Liver (tissue), 9 donors: ENCODE data around the gene YIPF5. TPM values are rescaled to one million over a fixed set of nuclear protein-coding genes. Genes with fewer than 3 reads are reported as not detected.

Experiments
- DNase-seq: peaks from one replicate; pipeline ENCODE4 v3.0.0-alpha.2; 2017; ENCODE audit warnings: low spot score
- H3K27ac ChIP-seq, 2 donors: one replicate each; pipeline ENCODE4 v1.7.0; 2013; ENCODE audit warnings: inconsistent platforms in 2 of 2, low read length in 2 of 2, control low read depth in 1 of 2, low read depth in 1 of 2, mild to moderate bottlenecking in 1 of 2
- H3K27me3 ChIP-seq, 4 donors: one replicate each; pipeline versions ENCODE4 v1.6.1 to v1.7.0; 2013; ENCODE audit warnings: low read length in 3 of 4, inconsistent platforms in 1 of 4, mild to moderate bottlenecking in 1 of 4, moderate library complexity in 1 of 4; ENCODE audit not compliant: control insufficient read depth in 4 of 4, insufficient read depth in 4 of 4
- H3K36me3 ChIP-seq, 4 donors: one replicate each; pipeline versions ENCODE4 v1.6.1 to v1.7.0; 2013; ENCODE audit warnings: low read length in 3 of 4, mild to moderate bottlenecking in 3 of 4, low read depth in 1 of 4, moderate library complexity in 1 of 4; ENCODE audit not compliant: control insufficient read depth in 4 of 4, insufficient read depth in 3 of 4
- H3K4me1 ChIP-seq, 4 donors: one replicate each; pipeline versions ENCODE4 v1.6.1 to v1.7.0; 2013; ENCODE audit warnings: low read length in 3 of 4, mild to moderate bottlenecking in 3 of 4, moderate library complexity in 1 of 4; ENCODE audit not compliant: control insufficient read depth in 4 of 4, insufficient read depth in 4 of 4
- H3K4me3 ChIP-seq, 3 donors: one replicate each; pipeline versions ENCODE4 v1.6.1 to v1.7.0; 2013; ENCODE audit warnings: low read length in 3 of 3, control low read depth in 1 of 3, low read depth in 1 of 3, mild to moderate bottlenecking in 1 of 3
- H3K9ac ChIP-seq, 2 donors: one replicate each; pipeline ENCODE4 v1.7.0; 2013; ENCODE audit warnings: low read length in 2 of 2, mild to moderate bottlenecking in 2 of 2, moderate library complexity in 2 of 2, control low read depth in 1 of 2, low read depth in 1 of 2
- H3K9me3 ChIP-seq, 4 donors: one replicate each; pipeline versions ENCODE4 v1.6.1 to v1.7.0; 2013; ENCODE audit warnings: low read length in 3 of 4; ENCODE audit not compliant: control insufficient read depth in 4 of 4
- ATF3 ChIP-seq: IDR thresholded peaks from 2 replicates; pipeline ENCODE4 v1.6.1; 2016; ENCODE audit warnings: antibody characterized with exemption
- CTCF ChIP-seq: fragments of 150-350 bp; IDR thresholded peaks from 2 replicates; pipeline ENCODE4 v1.5.1; 2017; ENCODE audit warnings: improper control_type of control experiment, low read depth, low read length; ENCODE audit not compliant: missing input control
- EGR1 ChIP-seq, 2 donors: IDR thresholded peaks; 2 replicates each; pipeline ENCODE4 v1.6.1; 2016 to 2018; ENCODE audit warnings: antibody characterized with exemption in 2 of 2, low read depth in 2 of 2
- FOXA2 ChIP-seq: IDR thresholded peaks from 2 replicates; pipeline ENCODE4 v1.6.1; 2016; ENCODE audit warnings: antibody characterized with exemption
- GABPA ChIP-seq, 2 donors: IDR thresholded peaks in 1 of 2; conservative IDR thresholded peaks in 1 of 2; 2 replicates each; pipeline ENCODE4 v1.6.1; 2016; ENCODE audit warnings: antibody characterized with exemption in 2 of 2, mild to moderate bottlenecking in 1 of 2, moderate library complexity in 1 of 2
- HNF4A ChIP-seq, 2 donors: conservative IDR thresholded peaks; 2 replicates each; pipeline ENCODE4 v1.6.1; 2016; ENCODE audit warnings: antibody characterized with exemption in 2 of 2, mild to moderate bottlenecking in 2 of 2
- JUND ChIP-seq, 2 donors: IDR thresholded peaks; 2 replicates each; pipeline ENCODE4 v1.6.1; 2016; ENCODE audit warnings: antibody characterized with exemption in 2 of 2
- NR2F2 ChIP-seq: IDR thresholded peaks from 2 replicates; pipeline ENCODE4 v1.6.1; 2016; ENCODE audit warnings: antibody characterized with exemption
- RAD21 ChIP-seq, 2 donors: IDR thresholded peaks; 2 replicates each; pipeline ENCODE4 v1.6.1; 2016; ENCODE audit warnings: antibody characterized with exemption in 2 of 2, mild to moderate bottlenecking in 2 of 2
- RXRA ChIP-seq, 2 donors: IDR thresholded peaks; 2 replicates each; pipeline ENCODE4 v1.6.1; 2017 to 2018; ENCODE audit warnings: antibody characterized with exemption in 2 of 2, mild to moderate bottlenecking in 1 of 2
- TAF1 ChIP-seq: conservative IDR thresholded peaks from 2 replicates; pipeline ENCODE4 v1.6.1; 2016; ENCODE audit warnings: antibody characterized with exemption, mild to moderate bottlenecking
- YY1 ChIP-seq: IDR thresholded peaks from 2 replicates; pipeline ENCODE4 v1.6.1; 2016; ENCODE audit warnings: antibody characterized with exemption, mild to moderate bottlenecking
- ZBTB33 ChIP-seq: IDR thresholded peaks from 2 replicates; pipeline ENCODE4 v1.6.1; 2016; ENCODE audit warnings: antibody characterized with exemption
- WGBS: extraction: QIAGEN DNeasy Blood & Tissue Kit; methylation state at CpG from one replicate; pipeline ENCODE4 v1.1.7; 2013; 5-methylcytosine and 5-hydroxymethylcytosine counted together
- polyA plus RNA-seq, 2 donors: library from polyadenylated mRNA; stranded (reverse) in 1 of 2; unstranded in 1 of 2; fragments of 200-250 nt in 1 of 2; fragments of >200 nt in 1 of 2; fragmentation: Nextera tagmentation in 1 of 2; extraction: Ambion mirVana in 1 of 2; gene quantifications; one replicate each; pipeline versions ENCODE4 v1.2.1 to v1.2.3, GENCODE V29; 2013 to 2015
- total RNA-seq, 2 donors: library from RNA; depleted of rRNA; stranded (reverse); fragments of >200 nt; gene quantifications; one replicate each; pipeline ENCODE4 v1.2.3, GENCODE V29; 2014
- donor health status: healthy.
- donor health status: healthy.
- donor health status: healthy.
- donor health status: healthy.
- donor health status: healthy.

The YIPF5 gene
- total and polyA plus RNA-seq, 4 donors: 18.7 to 43.1 (median 20.6) TPM

- no peaks in the 10 kb centered on the region for H3K36me3 ChIP-seq
- peaks cover 0 to 5% (median 1%) of the 10 kb centered on the region in 4 donors for H3K4me1 ChIP-seq
- no peak for DNase-seq
- no peak overlapping the region for H3K9ac ChIP-seq
- 74% methylated on average over 3 of the region's 3 CpGs for WGBS
- no peak overlapping the region for H3K4me3 ChIP-seq
- H3K27me3 ChIP-seq: peaks cover 0 to 8% (median 0%) of the 10 kb centered on the region in 4 donors
- TF ChIP-seq EGR1 (IDR thresholded peaks at IDR 0.05; ENCODE audit: low read depth in 2 of 2) (no peak), TAF1 (no peak), HNF4A (conservative IDR thresholded peaks at IDR 0.05) (no peak), JUND (IDR thresholded peaks at IDR 0.05) (no peak), ZBTB33 (no peak)
- H3K27ac ChIP-seq: no peak overlapping the region
- H3K9me3 ChIP-seq: no peaks in the 10 kb centered on the region
These were observed 21.1 kb upstream of the YIPF5 start for GRCh38 chr5:144191531-144191930.

GRCh38 chr5:144189800-144190429, 19.5 kb upstream of the YIPF5 start:
- peaks cover 0 to 4% (median 0%) of the 10 kb centered on the region in 4 donors for H3K27me3 ChIP-seq
- H3K36me3 ChIP-seq: no peaks in the 10 kb centered on the region
- no peak overlapping the region for H3K27ac ChIP-seq
- WGBS: 57% methylated on average over 10 of the region's 10 CpGs
- DNase-seq: no peak
- H3K9me3 ChIP-seq: no peaks in the 10 kb centered on the region
- peak; percentile 36 for TF ChIP-seq NR2F2
- TF ChIP-seq RXRA (IDR thresholded peaks at IDR 0.05): no peak
- no peak for TF ChIP-seq JUND (IDR thresholded peaks at IDR 0.05)
- H3K4me3 ChIP-seq: no peak overlapping the region
- H3K9ac ChIP-seq: no peak overlapping the region
- peaks cover 0 to 5% (median 1%) of the 10 kb centered on the region in 4 donors for H3K4me1 ChIP-seq

- Histone ChIP-seq H3K27ac (peak overlapping the region in 1 of 2 donors; percentile 9), H3K4me3 (no peak overlapping the region), H3K36me3 (no peaks in the 10 kb centered on the region), H3K4me1 (peaks cover 0 to 5% (median 1%) of the 10 kb centered on the region in 4 donors), H3K9ac (no peak overlapping the region), H3K9me3 (no peaks in the 10 kb centered on the region), H3K27me3 (no peaks in the 10 kb centered on the region)
- TF ChIP-seq FOXA2 (no peak), HNF4A (conservative IDR thresholded peaks at IDR 0.05) (peak in 1 of 2 donors; percentile 14), GABPA (IDR thresholded peaks at IDR 0.05 in 1 of 2, conservative IDR thresholded peaks at IDR 0.05 in 1 of 2) (peak; percentile 58 to 63)
- 9% methylated on average over 2 of the region's 2 CpGs for whole genome bisulfite sequencing
- no peak for DNase-seq
These were observed 17.3 kb upstream of the YIPF5 start for GRCh38 chr5:144187699-144188294.

- H3K9me3 ChIP-seq: no peaks in the 10 kb centered on the region
- 15% methylated on average over 4 of the region's 4 CpGs for WGBS
These were observed 12.9 kb upstream of the YIPF5 start for GRCh38 chr5:144183254-144183889.

More at GRCh38 chr5:144183254-144183889, 12.9 kb upstream of the YIPF5 start:
- peak; percentile 63 for TF ChIP-seq CTCF
- TF ChIP-seq YY1: no peak
- no peak for TF ChIP-seq ATF3
- TF ChIP-seq RAD21 (IDR thresholded peaks at IDR 0.05): peak; percentile 73 to 78
- no peak for TF ChIP-seq JUND (IDR thresholded peaks at IDR 0.05)
- no peak for TF ChIP-seq RXRA (IDR thresholded peaks at IDR 0.05)
- no peak for TF ChIP-seq TAF1
- no peak for TF ChIP-seq NR2F2
- no peak overlapping the region for H3K4me3 ChIP-seq
- H3K27ac ChIP-seq: no peak overlapping the region
- H3K27me3 ChIP-seq: no peaks in the 10 kb centered on the region
- H3K36me3 ChIP-seq: no peaks in the 10 kb centered on the region
- peaks cover 0 to 5% (median 1%) of the 10 kb centered on the region in 4 donors for H3K4me1 ChIP-seq
- no peak for DNase-seq
- no peak overlapping the region for H3K9ac ChIP-seq
